NCI-H2227 treated with DMSO at 0.1 percent for 48 hours (cell line): Measurements from ENCODE around the gene XPO6.

Experiments
- DNase-seq: peaks from one replicate; lab custom pipeline; 2025; lab: John Stamatoyannopoulos, UW

XPO6 gene

GRCh38 chr16:28210264-28210663 is 1.5 kb downstream of the XPO6 start:
- DNase-seq, result no peak

DNA sequence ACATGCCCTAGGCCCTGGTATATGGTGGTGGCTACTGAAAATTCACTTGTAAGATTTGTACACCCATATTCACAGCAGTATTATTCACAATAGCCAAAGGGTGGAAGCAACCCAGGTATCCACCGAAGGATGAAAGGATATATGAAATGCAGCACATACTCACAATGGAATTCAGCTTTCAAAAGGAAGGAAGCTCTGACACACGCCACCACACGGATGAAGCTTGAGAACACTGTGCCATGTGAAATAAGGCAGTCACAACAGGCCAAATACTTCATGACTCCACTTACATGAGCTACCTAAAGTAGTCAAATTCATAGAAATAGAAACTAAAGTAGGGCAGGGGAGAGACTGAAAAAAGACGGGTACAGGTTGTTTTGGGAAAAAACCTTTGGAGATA is 2.9 kb downstream of the XPO6 start:
- no peak for DNase-seq

DNA sequence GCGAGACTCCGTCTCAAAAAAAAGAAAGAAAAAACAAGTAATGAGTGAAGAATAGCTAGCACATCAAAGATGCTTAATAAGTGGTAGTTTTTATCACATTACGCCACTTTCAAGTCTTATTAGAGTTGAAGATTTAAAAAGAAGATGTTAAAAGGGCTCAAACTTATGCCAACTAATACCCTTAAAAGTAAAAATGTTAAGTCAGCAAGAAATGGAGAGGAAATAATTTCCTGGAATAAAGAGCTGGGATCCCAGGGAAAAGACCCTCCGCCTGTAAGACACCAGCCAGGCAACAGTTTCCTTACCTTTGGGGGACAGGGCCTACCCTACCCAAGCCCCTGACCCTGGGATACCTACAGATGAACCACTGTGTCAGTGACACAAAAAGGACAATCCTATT is 3.6 kb downstream of the XPO6 start:
- no peak for DNase-seq

DNA sequence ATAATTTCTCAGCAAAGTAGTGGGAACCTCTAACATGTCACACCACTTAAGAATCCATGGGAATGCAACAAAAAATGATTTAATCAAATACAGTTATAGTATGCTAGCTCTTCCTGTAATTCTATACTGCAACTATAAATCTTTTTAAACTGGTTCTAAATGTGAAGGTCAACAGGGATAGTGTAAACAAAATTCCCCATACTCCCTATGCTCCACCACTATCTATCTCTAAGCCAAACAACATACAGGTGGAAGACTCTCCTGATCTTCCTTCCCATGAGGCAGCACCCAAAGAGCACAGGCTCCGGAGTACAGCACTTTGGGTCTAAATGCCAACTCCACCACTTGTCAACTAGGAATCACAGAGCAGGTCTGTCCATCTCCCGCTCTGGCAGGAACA is 4.4 kb downstream of the XPO6 start:
- DNase-seq, result no peak

DNA sequence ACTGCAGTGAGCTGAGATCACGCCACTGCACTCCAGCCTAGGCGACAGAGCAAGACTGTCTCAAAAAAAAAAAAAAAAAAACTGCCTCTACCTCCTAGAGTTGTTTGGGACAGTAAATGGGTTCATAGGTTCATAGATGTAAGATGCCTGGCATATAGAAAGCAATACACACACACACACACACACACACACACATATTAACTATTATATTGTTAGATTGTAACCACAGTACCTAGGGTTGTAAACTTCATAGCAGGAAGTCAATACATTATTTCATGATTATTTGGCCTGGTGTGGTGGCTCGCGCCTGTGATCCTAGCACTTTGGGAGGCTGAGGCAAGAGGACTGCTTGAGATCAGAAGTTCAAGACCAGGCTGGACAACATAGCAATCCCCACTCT is 5.8 kb downstream of the XPO6 start:
- DNase-seq, result no peak

GRCh38 chr16:28205117-28205899 is 6.5 kb downstream of the XPO6 start:
- DNase-seq, result no peak

- DNase-seq, result no peak
Measured at GRCh38 chr16:28204622-28205021, 7.1 kb downstream of the XPO6 start.

DNA sequence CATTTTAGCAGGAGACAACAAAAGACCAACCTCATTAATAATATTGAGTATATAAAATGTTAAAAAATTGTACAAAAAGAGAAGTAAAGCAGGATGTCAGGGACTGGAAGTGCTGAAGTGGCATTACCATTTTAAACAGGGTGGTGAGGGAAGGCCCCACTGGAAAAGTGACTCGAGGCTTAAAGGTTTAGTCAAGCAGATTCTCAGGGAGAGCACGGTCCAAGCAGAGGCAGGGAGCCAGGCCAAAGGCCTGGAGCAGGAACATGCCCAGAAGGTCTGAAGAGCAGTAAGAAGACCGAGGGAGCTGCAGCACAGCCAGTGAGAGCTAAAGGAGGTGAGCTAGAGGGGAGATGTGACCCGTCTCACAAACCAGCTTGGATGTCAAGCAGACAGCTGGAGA is 7.6 kb downstream of the XPO6 start:
- no peak for DNase-seq

- DNase-seq, result no peak
Measured at GRCh38 chr16:28202147-28202746, 9.5 kb downstream of the XPO6 start.

DNA sequence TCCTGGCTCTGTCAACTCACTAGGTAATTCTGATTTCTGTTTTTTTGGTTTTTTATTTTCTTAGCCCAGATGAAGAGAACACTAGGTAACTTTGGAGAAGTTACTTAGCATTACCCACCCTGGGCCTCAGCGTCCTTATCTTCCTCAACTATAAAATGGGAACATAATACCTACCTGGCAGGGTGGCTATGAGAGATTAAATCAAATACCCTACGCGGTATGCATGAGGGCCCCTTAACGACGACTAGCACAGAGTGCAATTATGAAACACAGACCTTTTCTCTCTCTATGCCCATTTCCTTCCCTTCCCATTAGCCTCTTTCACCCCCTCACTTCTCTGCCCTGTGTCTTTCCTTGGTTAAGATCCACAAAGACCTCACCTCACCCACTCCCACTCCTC is 11.1 kb downstream of the XPO6 start:
- no peak for DNase-seq

GRCh38 chr16:28196387-28196987 is 15.3 kb downstream of the XPO6 start:
- no peak for DNase-seq

- no peak for DNase-seq
Measured at GRCh38 chr16:28195859-28196258, 15.9 kb downstream of the XPO6 start.

GRCh38 chr16:28193530-28194423 is 18.0 kb downstream of the XPO6 start:
- no peak for DNase-seq

- no peak for DNase-seq
Measured at GRCh38 chr16:28192806-28193529, 18.8 kb downstream of the XPO6 start.

DNA sequence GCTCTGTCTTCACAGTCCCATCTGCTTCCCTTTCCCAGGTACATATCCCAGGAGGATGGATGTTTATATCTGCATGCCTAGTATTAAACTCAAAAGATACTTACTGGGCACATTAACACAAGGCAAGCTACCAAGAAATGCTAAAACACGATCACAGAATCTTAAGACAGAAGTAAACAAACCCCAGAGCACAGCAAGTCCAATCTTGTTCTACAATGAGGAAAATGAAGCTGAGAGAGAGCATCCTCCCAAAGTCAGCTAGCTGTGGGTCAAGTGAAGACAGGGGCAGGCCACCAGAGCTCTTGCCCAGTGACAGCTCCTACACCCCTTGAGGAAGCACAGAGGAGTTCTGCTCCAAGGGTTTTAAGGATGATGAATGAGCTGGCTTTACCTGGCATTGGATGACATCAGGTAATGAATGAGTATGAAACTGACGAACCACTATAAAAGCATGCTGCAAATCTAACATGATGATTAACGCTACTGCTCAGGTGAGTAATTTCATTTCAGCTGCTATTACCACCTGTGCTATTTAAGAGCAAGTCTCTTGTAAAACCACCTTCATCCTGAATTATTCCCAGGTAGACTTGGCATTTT is 20.3 kb downstream of the XPO6 start:
- no peak for DNase-seq

GRCh38 chr16:28189245-28189644 is 22.5 kb downstream of the XPO6 start:
- no peak for DNase-seq

- DNase-seq, result no peak
Measured at GRCh38 chr16:28188085-28188916, 23.5 kb downstream of the XPO6 start.

GRCh38 chr16:28187595-28188004 is 24.2 kb downstream of the XPO6 start:
- no peak for DNase-seq

DNA sequence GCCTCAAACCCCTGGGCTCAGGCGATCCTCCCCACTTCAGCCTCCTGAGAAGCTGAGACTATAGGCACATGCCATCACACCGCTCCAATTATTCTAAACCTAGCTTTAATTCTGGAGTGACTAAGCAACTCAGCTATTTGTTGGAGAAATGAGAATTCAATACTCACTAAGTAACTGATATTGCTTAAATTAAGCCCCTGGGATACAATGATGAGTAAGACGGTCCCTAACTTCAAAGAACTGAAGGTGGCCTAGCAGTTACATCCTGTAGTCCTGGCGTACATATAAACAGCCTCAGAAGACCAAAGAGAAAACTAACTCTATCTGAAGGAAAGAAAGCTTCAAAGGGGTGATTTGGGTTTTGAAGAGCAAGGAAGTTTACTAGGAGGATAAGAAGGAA is 25.0 kb downstream of the XPO6 start:
- no peak for DNase-seq

GRCh38 chr16:28185696-28186095 is 26.1 kb downstream of the XPO6 start:
- DNase-seq, result no peak
